Inflammatory macrophage treated with lipopolysaccharide for 1 hour (primary cell): ENCODE measurements around the gene ABCA2.

Experiments used
- DNase-seq, 2 donors: peaks; one replicate each; pipeline ENCODE4 v3.0.0-alpha.2; 2020 to 2022

ABCA2 gene

GRCh38 chr9:137027369-137028262, at the start of gene ABCA2:
Gene ABCA2 (minus strand): TSS chr9:137028237. CDS start chr9:137028140, 97 bp downstream.
- no peak for DNase-seq

- peak; percentile 51 to 68 for DNase-seq
Measured at GRCh38 chr9:137077010-137077747, 49.1 kb upstream of the ABCA2 start, which contains the start of gene UAP1L1. Gene UAP1L1 (plus strand): TSS chr9:137077517. CDS start chr9:137077533, 16 bp downstream.

GRCh38 chr9:137076636-137077009, 48.6 kb upstream of the ABCA2 start:
- no peak for DNase-seq

GRCh38 chr9:137075275-137075775, 47.3 kb upstream of the ABCA2 start:
- peak; percentile 41 to 59 for DNase-seq

GRCh38 chr9:137074657-137075274, 46.7 kb upstream of the ABCA2 start:
- no peak for DNase-seq

- DNase-seq = no peak
Measured at GRCh38 chr9:137073992-137074399, 46.0 kb upstream of the ABCA2 start.

GRCh38 chr9:137071282-137071681, 43.2 kb upstream of the ABCA2 start:
- no peak for DNase-seq

GRCh38 chr9:137070906-137071275, 42.9 kb upstream of the ABCA2 start:
- DNase-seq = no peak

- peak; percentile 86 to 89 for DNase-seq
Measured at GRCh38 chr9:137070201-137070905, 42.3 kb upstream of the ABCA2 start, which contains the start of gene SAPCD2. Gene SAPCD2 (minus strand): TSS chr9:137070557. CDS start chr9:137070460, 97 bp downstream.

GRCh38 chr9:137069508-137070091, 41.6 kb upstream of the ABCA2 start:
- no peak for DNase-seq

GRCh38 chr9:137068539-137069507, 40.8 kb upstream of the ABCA2 start:
- DNase-seq = no peak

- peak; percentile 65 to 88 for DNase-seq
Measured at GRCh38 chr9:137067860-137068538, 40.0 kb upstream of the ABCA2 start.

- DNase-seq = no peak
Measured at GRCh38 chr9:137066096-137066861, 38.2 kb upstream of the ABCA2 start.

- no peak for DNase-seq
Measured at GRCh38 chr9:137065336-137065967, 37.4 kb upstream of the ABCA2 start.

GRCh38 chr9:137064880-137065164, 36.8 kb upstream of the ABCA2 start:
- no peak for DNase-seq

GRCh38 chr9:137064027-137064879, 36.2 kb upstream of the ABCA2 start:
- peak in 1 of 2 donors; percentile 87 for DNase-seq

GRCh38 chr9:137063311-137064026, 35.4 kb upstream of the ABCA2 start:
- DNase-seq = no peak
